Measurements from ENCODE around the gene PAPOLG. TPM values are rescaled to one million over a fixed set of nuclear protein-coding genes. Genes with fewer than 3 reads are reported as not detected.

Gene PAPOLG
- total RNA-seq, 1 donor from 2014 or later, result 12.6 TPM

DNA sequence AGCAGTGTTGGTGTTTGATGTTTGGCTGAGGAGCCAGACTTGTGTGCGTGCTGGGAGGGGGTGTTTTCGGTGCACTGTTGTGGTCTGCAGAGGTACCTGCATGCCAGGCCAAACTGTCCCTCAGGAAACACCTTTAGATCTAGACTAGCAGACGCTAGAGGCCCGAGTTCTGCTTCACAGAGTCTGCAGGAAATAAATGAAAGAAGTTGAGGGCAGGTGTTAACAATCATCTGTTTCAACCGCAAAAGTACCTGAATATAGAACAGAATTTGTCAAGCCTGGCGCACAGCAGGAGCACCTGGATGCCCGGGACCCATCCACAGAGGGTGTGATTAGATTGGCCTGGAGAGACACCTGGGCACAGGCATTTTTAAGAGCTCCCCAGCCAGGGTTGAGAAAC lies 84.8 kb downstream of the PAPOLG start:
- no peak for TF ChIP-seq CTCF (conservative IDR thresholded peaks at IDR 0.05; ENCODE audit: low read depth, low read length)
- DNase-seq (ENCODE audit: low read depth), result no peak
- H3K4me3 ChIP-seq (ENCODE audit: low read depth, low read length), result no peak overlapping the region

GRCh38 chr2:60843006-60843405 lies 86.9 kb downstream of the PAPOLG start:
- TF ChIP-seq CTCF (conservative IDR thresholded peaks at IDR 0.05; ENCODE audit: low read depth, low read length), result no peak
- no peak for DNase-seq (ENCODE audit: low read depth)
- H3K4me3 ChIP-seq (ENCODE audit: low read depth, low read length), result no peak overlapping the region

DNA sequence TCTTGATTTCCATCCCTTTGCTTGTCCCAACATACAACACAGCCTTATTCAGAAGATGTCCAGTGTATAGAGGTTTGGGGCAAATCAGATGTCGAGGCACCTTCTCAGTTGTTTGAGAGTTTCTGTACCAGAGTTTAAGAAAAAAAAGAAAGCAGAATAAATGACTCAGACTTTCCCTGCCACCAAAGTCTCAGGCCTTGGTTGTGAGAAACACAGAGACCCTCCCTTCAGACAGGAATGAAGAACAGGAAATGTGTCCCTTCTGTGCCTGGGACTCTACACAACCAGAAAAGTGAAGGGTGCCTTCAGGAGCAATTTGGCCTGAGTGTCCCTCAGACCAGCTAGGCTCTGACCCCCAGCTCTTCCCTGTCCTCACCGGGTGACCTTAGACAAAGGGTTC lies 88.0 kb downstream of the PAPOLG start:
- no peak overlapping the region for H3K4me3 ChIP-seq (ENCODE audit: low read depth, low read length)
- TF ChIP-seq CTCF (conservative IDR thresholded peaks at IDR 0.05; ENCODE audit: low read depth, low read length), result no peak
- DNase-seq (ENCODE audit: low read depth), result no peak

DNA sequence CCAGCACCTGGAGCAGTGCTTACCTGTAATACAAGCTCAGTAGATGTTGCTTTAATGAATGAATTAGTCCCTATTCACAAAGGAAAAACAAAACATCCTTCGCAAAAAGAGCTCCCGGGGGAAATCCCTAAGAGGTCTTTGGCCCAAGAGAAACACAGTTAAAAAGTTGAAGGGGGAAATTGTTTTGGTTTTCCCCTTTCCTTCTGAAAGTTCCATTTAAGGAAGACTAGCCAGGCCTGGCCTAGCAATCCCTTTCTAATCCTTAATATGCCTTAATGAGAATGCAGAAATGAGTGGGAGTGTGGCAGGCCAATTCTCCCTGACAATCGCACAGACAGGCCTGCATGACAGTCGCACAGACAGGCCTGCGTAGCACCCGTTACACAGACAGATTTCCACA lies 91.8 kb downstream of the PAPOLG start:
- H3K4me3 ChIP-seq (ENCODE audit: low read depth, low read length), result no peak overlapping the region
- DNase-seq (ENCODE audit: low read depth), result no peak
- TF ChIP-seq CTCF (conservative IDR thresholded peaks at IDR 0.05; ENCODE audit: low read depth, low read length), result no peak

Other genes starting within 250 kb of the PAPOLG start
- gene BCL11A, start 202.6 kb upstream of the PAPOLG start, total RNA-seq, result 3.5 and 4.4 TPM in 2 replicates
- gene REL, start 125.3 kb downstream of the PAPOLG start, total RNA-seq, result 2.4 and 3.0 TPM in 2 replicates

Data from epithelial cell of proximal tubule (primary cell).